ENCODE measurements around the gene DCC.

- no peak for TF ChIP-seq EZH2 (IDR thresholded peaks at IDR 0.05)
- TF ChIP-seq POLR2AphosphoS5 (IDR thresholded peaks at IDR 0.05; ENCODE audit: borderline replicate concordance, low read depth, low read length): no peak
Observed at GRCh38 chr18:52341608-52342381, 1.8 kb downstream of the DCC start.

Data from SK-N-MC (cell line).